GM18498 (cell line): ENCODE results near the gene TMF1.

Source experiments
- ATAC-seq: cut with Tn5 transposase; IDR thresholded peaks from one replicate; pipeline ENCODE4 v1.9.1; 2021; ENCODE audit warnings: mild to moderate bottlenecking, moderate library complexity; ENCODE audit not compliant: unreplicated experiment

TMF1 gene

GRCh38 chr3:69081583-69082262, 29.6 kb upstream of the TMF1 start:
- no peak for ATAC-seq

- peak; percentile 54 for ATAC-seq
Measured at GRCh38 chr3:69080233-69080920, 28.2 kb upstream of the TMF1 start, which contains the start of gene UBA3. Gene UBA3, minus strand, starts transcription at chr3:69080365. Its CDS starts 12 bp downstream, at chr3:69080353.

- peak; percentile 23 for ATAC-seq
Measured at GRCh38 chr3:69079269-69080159, 27.4 kb upstream of the TMF1 start.

- ATAC-seq, result no peak
Measured at GRCh38 chr3:69072928-69073327, 20.8 kb upstream of the TMF1 start.

GRCh38 chr3:69066121-69066520, 14.0 kb upstream of the TMF1 start:
- ATAC-seq, result no peak

GRCh38 chr3:69065318-69065964, 13.3 kb upstream of the TMF1 start:
- no peak for ATAC-seq

- no peak for ATAC-seq
Measured at GRCh38 chr3:69063636-69064035, 11.5 kb upstream of the TMF1 start.

GRCh38 chr3:69059688-69060087, 7.6 kb upstream of the TMF1 start:
- ATAC-seq, result no peak

GRCh38 chr3:69058947-69059224, 6.8 kb upstream of the TMF1 start:
- ATAC-seq, result no peak

- peak; percentile 99 for ATAC-seq
Measured at GRCh38 chr3:69058180-69058946, 6.2 kb upstream of the TMF1 start.

GRCh38 chr3:69052472-69052898, 352 bp upstream of the TMF1 start:
- ATAC-seq, result peak; percentile 3

GRCh38 chr3:69048990-69049389, 3.1 kb downstream of the TMF1 start:
- no peak for ATAC-seq

- ATAC-seq, result no peak
Measured at GRCh38 chr3:69044608-69045007, 7.5 kb downstream of the TMF1 start.

- no peak for ATAC-seq
Measured at GRCh38 chr3:69033470-69033869, 18.7 kb downstream of the TMF1 start.

GRCh38 chr3:69032737-69033136, 19.4 kb downstream of the TMF1 start:
- no peak for ATAC-seq

GRCh38 chr3:69032142-69032541, 20.0 kb downstream of the TMF1 start:
- no peak for ATAC-seq

GRCh38 chr3:69031635-69032034, 20.5 kb downstream of the TMF1 start:
- ATAC-seq, result no peak

- ATAC-seq, result no peak
Measured at GRCh38 chr3:69020857-69021256, 31.3 kb downstream of the TMF1 start.

- ATAC-seq, result no peak
Measured at GRCh38 chr3:69020424-69020823, 31.7 kb downstream of the TMF1 start.

GRCh38 chr3:69016901-69017300, 35.2 kb downstream of the TMF1 start:
- ATAC-seq, result no peak
